A673 (cell line): ENCODE results near the gene HMGCS1. TPM values are rescaled to one million over a fixed set of nuclear protein-coding genes. Genes with fewer than 3 reads are reported as not detected.
A peak's percentile ranks its signal among the peaks of the same experiment; 100 is the strongest.

ENCODE experiments used
- BruUV-seq: library from RNA; stranded (reverse); fragments of 400-500 nt; replicated peaks from 2 replicates; lab custom pipeline; 2021; lab: Mats Ljungman, UMichigan
- CTCF ChIA-PET: fragments of 300-600 bp; sonication (Branson Sonifier 250); formaldehyde crosslinking; loops from one replicate; lab custom pipeline; 2022; ENCODE audit warnings: antibody characterized with exemption; lab: Charles Lee
- POLR2A ChIA-PET: fragments of 300-600 bp; sonication (Branson Sonifier 250); formaldehyde crosslinking; loops from one replicate; lab custom pipeline; 2022; ENCODE audit warnings: antibody characterized with exemption; ENCODE audit not compliant: low non-redundant PET; lab: Charles Lee
- DNase-seq: peaks from one replicate; pipeline ENCODE4 v3.0.0-alpha.2; 2015; ENCODE audit warnings: low spot score
- H3K27ac ChIP-seq: fragments of 200-600 bp; sonication (generic); 2 replicates; pipeline ENCODE4 v1.5.1; 2016; ENCODE audit warnings: mixed run types, low read depth, mild to moderate bottlenecking, mixed read lengths, antibody characterized with exemption, low read length; ENCODE audit not compliant: poor library complexity, severe bottlenecking
- H3K27me3 ChIP-seq: fragments of 200-600 bp; sonication (generic); replicated peaks from 2 replicates; pipeline ENCODE4 v1.6.1; 2017; ENCODE audit warnings: mixed run types, low read depth, mild to moderate bottlenecking, mixed read lengths, antibody characterized with exemption, low read length; ENCODE audit not compliant: insufficient read depth, poor library complexity
- H3K36me3 ChIP-seq: fragments of 200-600 bp; sonication (generic); 2 replicates; pipeline ENCODE4 v1.6.1; 2016; ENCODE audit warnings: mixed run types, mild to moderate bottlenecking, mixed read lengths, antibody characterized with exemption, low read length; ENCODE audit not compliant: insufficient read depth, poor library complexity, severe bottlenecking
- H3K4me1 ChIP-seq: fragments of 200-600 bp; sonication (generic); 2 replicates; pipeline ENCODE4 v1.6.1; 2017; ENCODE audit warnings: mixed run types, mild to moderate bottlenecking, mixed read lengths, antibody characterized with exemption, low read length; ENCODE audit not compliant: insufficient read depth, poor library complexity, severe bottlenecking
- H3K4me3 ChIP-seq: fragments of 200-600 bp; sonication (generic); 2 replicates; pipeline ENCODE4 v1.5.1; 2016; ENCODE audit warnings: low read depth, mixed run types, mild to moderate bottlenecking, mixed read lengths, low read length; ENCODE audit not compliant: poor library complexity, severe bottlenecking
- H3K9me3 ChIP-seq: fragments of 200-600 bp; sonication (generic); 2 replicates; pipeline ENCODE4 v1.6.1; 2016; ENCODE audit warnings: mixed run types, low read depth, mild to moderate bottlenecking, mixed read lengths, antibody characterized with exemption, low read length; ENCODE audit not compliant: poor library complexity, severe bottlenecking
- EZH2 ChIP-seq: fragments of 200-600 bp; sonication (generic); IDR thresholded peaks from 2 replicates; pipeline ENCODE4 v1.6.1; 2017; ENCODE audit warnings: borderline replicate concordance, low read depth, mild to moderate bottlenecking, mixed read lengths, antibody characterized with exemption, low read length; ENCODE audit not compliant: poor library complexity, severe bottlenecking
- intact Hi-C: fragments of 100-400 bp; cut with micrococcal nuclease; formaldehyde crosslinking; loops from one replicate; pipeline ENCODE4 v1.10.0; 2022; ENCODE audit not compliant: unreplicated experiment
- total RNA-seq: library from RNA; stranded (reverse); gene quantifications from 2 replicates; pipeline ENCODE4 v1.2.3, GENCODE V29; 2021
- TF ChIP-seq, protein P1 (sequence below): fragments of 300-800, 200-600 bp; sonication (generic); conservative IDR thresholded peaks from 2 replicates; pipeline ENCODE4 v1.5.1; 2017; ENCODE audit warnings: low read depth, mild to moderate bottlenecking, antibody characterized with exemption, low read length, moderate library complexity, mixed read lengths

The HMGCS1 gene
- total RNA-seq, 1 experiment from 2014 or later = 162 TPM

DNA sequence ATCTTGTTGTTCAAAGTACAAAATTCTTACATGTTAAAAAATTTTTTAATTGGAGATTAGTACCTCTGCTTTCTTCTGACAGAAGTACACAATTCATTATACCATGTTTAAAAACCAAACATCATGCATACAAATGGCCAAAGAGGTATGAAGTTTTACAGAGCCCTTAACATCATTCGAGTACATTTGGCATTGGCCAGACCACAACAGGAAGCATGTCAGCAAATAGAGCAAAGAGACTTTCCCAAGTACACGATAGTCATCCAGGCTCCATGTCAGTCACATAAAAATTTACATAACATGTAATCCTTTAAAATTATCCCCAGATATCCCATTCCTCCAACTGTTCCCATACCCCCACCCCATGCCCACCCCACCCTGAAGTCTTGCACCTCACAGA is 22.5 kb downstream of the HMGCS1 start:
- CTCF ChIA-PET = no interaction called here
- peaks cover 88% of the 10 kb centered on the region for H3K36me3 ChIP-seq

DNA sequence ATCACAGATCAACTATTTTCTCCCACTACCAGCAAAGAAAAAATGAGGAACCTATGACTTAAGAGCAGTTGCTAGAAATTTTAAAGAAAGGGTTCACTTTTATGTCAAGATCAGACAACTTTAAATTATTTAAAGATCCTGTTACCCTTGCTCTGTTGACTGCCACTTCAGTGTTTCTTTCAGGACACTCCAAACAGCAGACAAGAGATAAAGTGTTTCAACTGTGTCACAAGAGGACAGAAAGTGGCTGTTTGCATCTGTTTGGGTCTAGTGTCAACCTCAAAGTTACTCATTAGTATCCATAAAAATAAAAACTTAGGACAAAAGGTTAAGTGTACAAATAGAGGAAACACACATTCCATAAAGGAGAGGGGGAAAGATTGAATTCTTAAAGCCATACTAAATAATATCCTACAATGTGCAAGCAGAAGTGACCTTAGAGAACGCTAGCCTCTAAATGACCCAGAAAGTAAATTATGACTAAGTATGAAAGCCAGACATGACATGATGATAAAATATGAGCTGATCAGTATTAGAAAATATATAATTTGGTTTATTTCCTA is 24.9 kb downstream of the HMGCS1 start:
- BruUV-seq = no TSS peak
- Histone ChIP-seq H3K9me3 (no peaks in the 10 kb centered on the region), H3K4me3 (no peak overlapping the region), H3K36me3 (peaks cover 64% of the 10 kb centered on the region), H3K27ac (no peak overlapping the region), H3K27me3 (no peaks in the 10 kb centered on the region), H3K4me1 (no peaks in the 10 kb centered on the region)
- DNase-seq = no peak
- ChIA-PET POLR2A (interaction anchor here (0.6 kb wide), 1 partner anchor 129 kb away, joined by 3 read pairs; no protein-coding TSS in a partner anchor), CTCF (no interaction called here)
- TF ChIP-seq EZH2 = no peak
- TF ChIP-seq, protein P1, sequence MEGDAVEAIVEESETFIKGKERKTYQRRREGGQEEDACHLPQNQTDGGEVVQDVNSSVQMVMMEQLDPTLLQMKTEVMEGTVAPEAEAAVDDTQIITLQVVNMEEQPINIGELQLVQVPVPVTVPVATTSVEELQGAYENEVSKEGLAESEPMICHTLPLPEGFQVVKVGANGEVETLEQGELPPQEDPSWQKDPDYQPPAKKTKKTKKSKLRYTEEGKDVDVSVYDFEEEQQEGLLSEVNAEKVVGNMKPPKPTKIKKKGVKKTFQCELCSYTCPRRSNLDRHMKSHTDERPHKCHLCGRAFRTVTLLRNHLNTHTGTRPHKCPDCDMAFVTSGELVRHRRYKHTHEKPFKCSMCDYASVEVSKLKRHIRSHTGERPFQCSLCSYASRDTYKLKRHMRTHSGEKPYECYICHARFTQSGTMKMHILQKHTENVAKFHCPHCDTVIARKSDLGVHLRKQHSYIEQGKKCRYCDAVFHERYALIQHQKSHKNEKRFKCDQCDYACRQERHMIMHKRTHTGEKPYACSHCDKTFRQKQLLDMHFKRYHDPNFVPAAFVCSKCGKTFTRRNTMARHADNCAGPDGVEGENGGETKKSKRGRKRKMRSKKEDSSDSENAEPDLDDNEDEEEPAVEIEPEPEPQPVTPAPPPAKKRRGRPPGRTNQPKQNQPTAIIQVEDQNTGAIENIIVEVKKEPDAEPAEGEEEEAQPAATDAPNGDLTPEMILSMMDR = no peak
- intact Hi-C loops = no loop called here

More for the DNA sequence above, 22.5 kb downstream of the HMGCS1 start:
- POLR2A ChIA-PET = no interaction called here
- Histone ChIP-seq H3K4me3 (no peak overlapping the region), H3K9me3 (no peaks in the 10 kb centered on the region), H3K27ac (no peak overlapping the region), H3K4me1 (no peaks in the 10 kb centered on the region), H3K27me3 (no peaks in the 10 kb centered on the region)
- intact Hi-C loops = no loop called here
- TF ChIP-seq, protein P1 = no peak
- no TSS peak for BruUV-seq
- no peak for DNase-seq

DNA sequence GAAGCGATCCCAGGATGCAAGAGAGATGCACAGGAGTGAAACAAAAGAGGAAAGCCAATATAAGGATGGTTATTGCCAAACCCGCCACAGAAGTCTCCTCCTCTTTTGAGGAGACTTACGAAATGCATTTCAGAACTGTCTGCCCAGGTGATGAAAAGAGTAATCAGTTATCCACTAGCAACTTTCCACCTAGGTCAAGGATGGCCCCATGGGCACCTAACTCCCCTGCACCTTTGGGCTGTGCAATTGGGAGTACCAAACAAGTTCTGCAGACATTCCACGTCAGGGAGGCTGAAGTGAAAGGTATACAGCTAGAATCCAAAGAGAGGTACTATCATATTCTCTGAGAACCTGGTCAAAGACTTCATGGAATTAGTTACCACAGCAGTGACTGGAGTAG is 25.7 kb downstream of the HMGCS1 start:
- Histone ChIP-seq H3K36me3 (peaks cover 56% of the 10 kb centered on the region), H3K4me1 (no peaks in the 10 kb centered on the region), H3K27me3 (no peaks in the 10 kb centered on the region), H3K4me3 (no peak overlapping the region), H3K9me3 (no peaks in the 10 kb centered on the region), H3K27ac (peak overlapping the region; percentile 29)
- ChIA-PET POLR2A (no interaction called here), CTCF (no interaction called here)
- no peak for TF ChIP-seq EZH2
- TF ChIP-seq, protein P1 = no peak
- intact Hi-C loops = no loop called here
- no TSS peak for BruUV-seq
- DNase-seq = no peak
